Fibroblast of villous mesenchyme (primary cell): ENCODE results near the gene MTOR. TPM values are rescaled to one million over a fixed set of nuclear protein-coding genes. Genes with fewer than 3 reads are reported as not detected.

Experiments used
- DNase-seq: peaks from one replicate; pipeline ENCODE4 v3.0.0-alpha.2; 2010; ENCODE audit warnings: low read depth
- H3K4me3 ChIP-seq: 2 replicates; pipeline ENCODE4 v1.5.1; 2011; ENCODE audit warnings: low read depth, mild to moderate bottlenecking, low read length
- total RNA-seq: library from RNA; depleted of rRNA; stranded (reverse); fragments of >200 nt; gene quantifications from 2 replicates; pipeline ENCODE4 v1.2.3, GENCODE V29; 2012
- TF ChIP-seq, protein P1 (sequence below): IDR thresholded peaks from 2 replicates; pipeline ENCODE4 v1.5.1; 2012; ENCODE audit warnings: low read depth, mild to moderate bottlenecking, low read length; ENCODE audit not compliant: insufficient read depth

Gene MTOR
- total RNA-seq, 1 donor: 47.5 TPM

- no peak overlapping the region for H3K4me3 ChIP-seq
- TF ChIP-seq, protein P1, sequence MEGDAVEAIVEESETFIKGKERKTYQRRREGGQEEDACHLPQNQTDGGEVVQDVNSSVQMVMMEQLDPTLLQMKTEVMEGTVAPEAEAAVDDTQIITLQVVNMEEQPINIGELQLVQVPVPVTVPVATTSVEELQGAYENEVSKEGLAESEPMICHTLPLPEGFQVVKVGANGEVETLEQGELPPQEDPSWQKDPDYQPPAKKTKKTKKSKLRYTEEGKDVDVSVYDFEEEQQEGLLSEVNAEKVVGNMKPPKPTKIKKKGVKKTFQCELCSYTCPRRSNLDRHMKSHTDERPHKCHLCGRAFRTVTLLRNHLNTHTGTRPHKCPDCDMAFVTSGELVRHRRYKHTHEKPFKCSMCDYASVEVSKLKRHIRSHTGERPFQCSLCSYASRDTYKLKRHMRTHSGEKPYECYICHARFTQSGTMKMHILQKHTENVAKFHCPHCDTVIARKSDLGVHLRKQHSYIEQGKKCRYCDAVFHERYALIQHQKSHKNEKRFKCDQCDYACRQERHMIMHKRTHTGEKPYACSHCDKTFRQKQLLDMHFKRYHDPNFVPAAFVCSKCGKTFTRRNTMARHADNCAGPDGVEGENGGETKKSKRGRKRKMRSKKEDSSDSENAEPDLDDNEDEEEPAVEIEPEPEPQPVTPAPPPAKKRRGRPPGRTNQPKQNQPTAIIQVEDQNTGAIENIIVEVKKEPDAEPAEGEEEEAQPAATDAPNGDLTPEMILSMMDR: no peak
- no peak for DNase-seq
Observed at GRCh38 chr1:11245248-11245647, 17.1 kb downstream of the MTOR start.

DNA sequence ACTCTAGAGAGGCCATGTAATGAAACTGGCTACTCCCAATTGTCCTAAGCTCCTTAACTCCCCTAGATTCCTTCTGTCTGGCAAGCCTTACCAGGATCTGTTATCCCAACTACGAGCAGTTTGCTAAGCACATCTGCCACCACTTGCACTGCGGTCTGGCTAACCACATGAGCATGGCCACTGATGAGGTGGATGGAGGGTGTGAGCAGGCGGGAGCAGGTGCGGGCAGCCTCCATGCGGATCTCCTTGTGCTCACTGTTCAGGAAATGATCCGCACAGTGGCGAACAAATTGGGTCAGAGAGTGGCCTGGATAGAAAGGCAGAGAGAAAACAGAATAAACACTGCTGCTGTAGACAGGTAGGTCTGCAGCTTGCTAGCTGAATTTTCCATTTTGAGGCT, 24.0 kb downstream of the MTOR start:
- no peak overlapping the region for H3K4me3 ChIP-seq
- no peak for DNase-seq
- TF ChIP-seq, protein P1: no peak

DNA sequence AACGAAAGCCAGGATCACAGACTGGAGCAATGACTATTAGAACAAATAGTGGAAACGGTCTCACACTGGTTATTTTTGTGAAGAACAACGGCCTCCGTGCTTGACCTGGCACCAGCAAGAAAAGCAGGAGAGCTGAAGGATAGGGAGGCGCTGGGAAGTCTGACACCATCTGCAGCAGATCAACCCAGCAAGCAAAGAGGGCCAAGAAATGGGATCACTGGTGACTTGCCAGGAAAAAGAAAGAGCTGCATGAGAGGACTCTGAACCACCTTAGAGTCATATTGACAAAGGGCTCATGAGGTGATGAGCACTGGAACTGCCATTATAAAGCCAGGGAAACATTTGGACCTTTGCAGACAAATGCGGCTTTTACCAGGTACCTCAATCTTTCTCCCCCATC, 25.0 kb downstream of the MTOR start:
- TF ChIP-seq, protein P1: no peak
- H3K4me3 ChIP-seq: no peak overlapping the region
- no peak for DNase-seq

DNA sequence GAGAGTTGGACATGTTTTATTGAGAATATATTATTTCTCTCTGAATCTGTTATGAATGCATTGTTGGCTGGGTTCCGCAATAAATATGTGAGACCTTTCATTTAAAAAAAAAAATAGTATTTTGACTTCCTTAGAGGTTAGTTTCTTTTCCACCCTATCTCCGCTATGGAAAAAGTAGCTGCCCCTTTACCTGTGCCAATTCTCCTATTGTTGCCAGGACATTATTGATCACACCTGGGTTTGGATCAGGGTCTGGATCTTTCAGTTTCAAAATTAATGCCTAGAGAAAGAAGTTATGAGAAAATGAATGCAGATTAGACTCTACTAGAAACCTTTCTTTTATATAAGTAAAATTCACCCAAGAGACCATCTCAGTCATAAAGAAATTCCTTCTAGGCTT, 29.1 kb downstream of the MTOR start:
- TF ChIP-seq, protein P1: no peak
- no peak for DNase-seq
- H3K4me3 ChIP-seq: no peak overlapping the region

DNA sequence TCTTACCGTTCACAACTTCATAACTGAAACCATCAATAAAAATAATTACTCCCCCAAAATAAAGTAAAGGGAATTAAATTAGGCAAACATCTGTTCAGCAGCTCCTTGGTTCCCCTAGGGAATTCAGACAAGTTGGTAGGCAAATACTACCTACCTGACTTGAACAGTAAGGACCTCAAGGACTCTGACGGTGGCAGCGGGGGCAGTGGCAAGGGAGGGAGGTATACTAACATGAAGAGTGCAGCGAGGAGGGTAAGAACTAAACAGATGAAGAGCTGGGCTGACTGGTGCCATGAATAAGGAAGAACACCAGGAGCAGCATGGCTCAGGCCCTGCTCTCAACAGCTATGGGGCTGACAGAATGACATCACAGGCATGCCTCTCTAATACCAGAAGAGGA, 33.1 kb downstream of the MTOR start:
- DNase-seq: no peak
- TF ChIP-seq, protein P1: no peak
- H3K4me3 ChIP-seq: no peak overlapping the region

- no peak overlapping the region for H3K4me3 ChIP-seq
- DNase-seq: peak; percentile 4
- TF ChIP-seq, protein P1: no peak
Observed at GRCh38 chr1:11227106-11228077, 35.0 kb downstream of the MTOR start.
